Upper lobe of left lung (tissue), 4 donors: ENCODE measurements around the gene CSTF1.

Experiments used
- CTCF ChIP-seq, 6 experiments: fragments of 450-650 bp in 4 of 6; fragments of 200-600 bp in 2 of 6; sonication (generic) in 2 of 6; IDR thresholded peaks; one replicate each; pipeline ENCODE4 v1.5.1; 2016 to 2019; ENCODE audit warnings: antibody characterized with exemption in 6 of 6
- EP300 ChIP-seq, 4 donors: sonication (generic); formaldehyde crosslinking; IDR thresholded peaks; one replicate each; pipeline ENCODE4 v1.5.1; 2017; ENCODE audit warnings: antibody characterized with exemption in 4 of 4, control low read depth in 2 of 4
- POLR2A ChIP-seq, 4 donors: fragments of 450-650 bp; IDR thresholded peaks; one replicate each; pipeline ENCODE4 v1.5.1; 2016 to 2017; ENCODE audit warnings: antibody characterized with exemption in 4 of 4, mild to moderate bottlenecking in 2 of 4

- no peak for TF ChIP-seq CTCF (IDR thresholded peaks at IDR 0.05)
- TF ChIP-seq EP300 (IDR thresholded peaks at IDR 0.05) = no peak
- no peak for TF ChIP-seq POLR2A (IDR thresholded peaks at IDR 0.05)
These were observed 51.5 kb downstream of the CSTF1 start for GRCh38 chr20:56443654-56444540.
